AG08396 (cell line): ENCODE measurements around the gene AGBL4.
"Not testable (repeated sequence)": the region's sequence is repeated elsewhere in the genome, so short reads cannot be mapped to it uniquely, and the experiment has no call there.

Experiments
- DNase-seq: peaks from one replicate; pipeline ENCODE4 v3.0.0; 2012; ENCODE audit warnings: low spot score, mixed read lengths

Gene AGBL4

DNA sequence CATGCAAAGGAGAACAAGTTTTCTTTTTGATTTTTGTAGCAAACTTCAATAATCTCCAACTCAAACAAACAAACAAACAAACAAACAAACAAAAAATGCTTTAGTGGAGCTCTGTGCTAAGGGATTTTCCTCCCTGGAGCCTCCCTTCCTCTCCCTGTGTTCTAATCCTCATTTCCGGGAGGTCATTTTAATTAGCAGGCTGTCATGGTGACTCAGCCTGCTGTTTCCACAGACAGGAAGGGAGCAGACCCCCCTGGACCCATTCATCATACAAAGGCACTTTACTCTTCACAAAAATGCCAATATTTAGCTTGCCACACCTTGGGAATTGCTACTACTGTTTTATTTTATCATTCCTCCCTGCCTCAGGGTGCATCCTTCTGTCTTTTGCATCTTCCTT is 1490.8 kb downstream of the AGBL4 start:
- no peak for DNase-seq

DNA sequence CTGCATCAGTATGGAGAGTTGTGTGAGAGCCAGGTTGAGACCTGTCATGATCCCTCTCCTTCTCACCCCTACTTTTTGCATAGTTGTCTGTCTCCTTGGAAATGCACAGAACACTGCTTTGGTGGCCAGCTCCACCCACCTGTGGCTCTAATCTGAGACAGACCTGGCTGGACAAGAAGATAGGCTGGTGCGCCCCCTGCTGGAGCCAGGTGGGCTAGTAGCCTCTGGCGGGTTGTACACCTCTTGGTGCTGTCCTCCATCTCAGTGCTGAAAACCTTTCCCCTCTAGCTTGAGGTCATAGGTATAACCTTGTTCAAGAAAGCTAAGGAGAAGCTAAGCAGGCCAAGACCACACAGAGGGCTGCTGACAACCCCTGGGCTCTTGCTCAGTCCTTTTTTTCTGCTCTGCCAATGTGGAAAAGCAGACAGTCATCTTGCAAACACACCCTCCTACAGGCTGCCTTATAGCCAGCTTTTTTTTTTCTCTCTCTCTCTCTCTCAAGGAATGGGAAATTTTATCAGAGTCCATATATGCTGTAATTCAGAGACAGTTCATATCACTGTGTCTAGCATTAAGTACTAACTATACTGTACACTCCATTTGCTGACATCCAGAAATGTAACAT is 1492.9 kb downstream of the AGBL4 start:
- peak; percentile 36 for DNase-seq

DNA sequence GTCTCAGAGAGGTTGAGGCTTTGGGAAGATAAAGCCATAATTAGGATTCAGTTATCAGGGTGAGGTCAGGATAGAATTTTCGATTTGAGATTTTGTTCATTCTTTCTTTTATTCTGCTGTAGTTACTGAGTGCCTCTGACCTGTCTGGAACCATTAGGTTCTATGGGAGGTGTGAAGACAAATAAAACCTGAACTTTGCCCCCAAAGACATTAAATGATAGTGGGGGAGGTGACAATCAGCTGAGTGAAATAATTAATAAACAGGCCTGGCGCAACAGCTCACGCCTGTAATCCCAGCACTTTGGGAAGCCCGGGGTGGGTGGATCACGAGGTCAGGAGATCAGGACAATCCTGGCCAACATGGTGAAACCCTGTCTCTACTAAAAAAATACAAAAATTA is 1496.7 kb downstream of the AGBL4 start:
- DNase-seq = no peak

DNA sequence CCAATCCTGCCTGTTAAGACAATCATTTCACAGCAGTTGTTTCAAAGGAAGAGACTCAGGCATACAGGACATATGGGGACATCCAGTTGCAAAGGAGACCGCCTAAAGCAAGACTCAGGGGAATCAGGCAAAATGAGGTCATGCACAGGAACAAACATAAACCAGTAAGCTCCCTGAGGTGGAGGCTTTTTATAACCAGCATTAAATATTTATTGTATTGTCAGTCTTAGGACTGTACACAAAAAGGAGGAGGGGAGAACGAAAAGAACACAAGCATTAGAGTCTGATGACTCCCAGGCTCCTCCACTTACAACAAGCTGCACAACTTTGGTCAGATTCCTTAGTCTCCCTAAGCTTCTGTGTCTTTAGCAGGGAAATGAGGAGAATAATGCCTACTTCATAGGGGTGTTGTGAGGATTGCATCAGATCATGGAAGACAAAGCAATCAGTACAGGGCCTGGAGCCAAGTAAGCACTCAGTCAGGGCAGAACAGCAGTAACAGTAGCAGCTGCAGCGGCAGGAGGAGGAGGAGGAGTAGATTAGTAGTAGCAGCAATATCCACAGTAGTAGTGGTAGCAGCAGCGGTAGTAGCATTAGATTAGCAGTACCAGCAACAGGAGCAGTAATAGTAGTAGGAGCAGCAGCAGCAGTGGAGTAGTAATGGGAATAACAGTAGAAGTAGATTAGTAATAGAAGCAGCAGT is 1497.6 kb downstream of the AGBL4 start:
- no peak for DNase-seq

DNA sequence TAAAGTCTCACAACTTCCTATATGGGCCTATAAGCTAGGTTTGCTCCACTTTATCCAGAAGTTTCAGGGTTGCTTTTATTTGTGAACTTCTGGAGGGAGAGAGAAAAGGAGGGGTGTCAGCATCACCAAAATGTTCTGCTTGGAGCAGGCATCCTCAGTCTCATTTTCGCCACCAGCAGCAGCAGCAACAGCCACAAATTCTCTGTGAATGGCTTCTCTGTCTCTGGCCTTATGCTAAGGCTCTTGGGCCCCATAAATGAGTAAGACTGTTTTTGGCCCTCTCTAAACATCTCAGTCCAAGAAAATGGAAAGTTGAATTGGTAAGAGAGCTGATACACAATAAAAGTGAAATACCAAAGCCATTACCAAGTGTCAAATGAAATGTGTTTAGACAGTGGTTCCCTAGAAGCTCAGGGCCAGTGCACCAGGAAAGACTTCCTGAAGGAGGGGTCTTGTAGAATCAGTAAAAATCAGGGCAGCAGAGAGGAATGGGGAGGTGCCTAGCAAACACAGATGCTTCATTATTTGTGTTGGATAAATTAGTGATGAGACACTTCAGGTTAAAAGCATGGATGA is 1498.8 kb downstream of the AGBL4 start:
- DNase-seq = peak; percentile 4

DNA sequence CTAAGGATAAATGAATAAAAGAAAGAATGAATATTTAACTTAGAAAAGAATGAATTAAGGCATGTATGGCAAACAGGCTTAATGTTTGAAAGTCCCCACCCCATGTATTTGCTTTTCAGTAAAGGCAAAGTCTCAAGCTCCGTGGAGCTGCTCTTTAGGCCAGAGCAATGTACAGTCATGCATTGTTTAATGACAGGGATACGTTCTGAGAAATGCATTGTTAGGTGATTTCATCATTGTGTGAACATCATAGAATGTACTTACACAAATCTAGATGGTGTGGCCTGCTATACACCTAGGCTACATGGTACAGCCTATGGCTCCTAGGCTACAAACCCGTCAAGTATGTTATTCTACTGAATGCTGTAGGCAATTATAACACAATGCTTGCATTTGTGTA is 1500.2 kb downstream of the AGBL4 start:
- no peak for DNase-seq

DNA sequence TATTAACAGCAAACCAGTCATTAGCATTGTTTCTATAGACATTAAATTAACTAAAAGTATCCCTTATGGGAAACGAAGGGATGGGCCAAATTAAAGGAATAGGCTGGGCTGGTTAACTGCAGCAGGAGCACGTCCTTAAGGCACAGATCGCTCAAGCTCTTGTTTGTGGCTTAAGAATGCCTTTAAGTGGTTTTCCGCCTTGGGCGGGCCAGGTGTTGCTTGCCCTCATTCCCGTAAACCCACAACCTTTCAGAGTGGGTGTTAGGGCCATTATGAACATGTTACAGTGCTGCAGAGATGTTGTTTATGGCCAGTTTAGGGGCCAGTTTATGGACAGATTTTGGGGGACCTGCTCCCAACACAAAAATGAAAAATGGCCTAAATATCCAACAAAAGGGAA is 1503.9 kb downstream of the AGBL4 start:
- not testable (repeated sequence) for DNase-seq

DNA sequence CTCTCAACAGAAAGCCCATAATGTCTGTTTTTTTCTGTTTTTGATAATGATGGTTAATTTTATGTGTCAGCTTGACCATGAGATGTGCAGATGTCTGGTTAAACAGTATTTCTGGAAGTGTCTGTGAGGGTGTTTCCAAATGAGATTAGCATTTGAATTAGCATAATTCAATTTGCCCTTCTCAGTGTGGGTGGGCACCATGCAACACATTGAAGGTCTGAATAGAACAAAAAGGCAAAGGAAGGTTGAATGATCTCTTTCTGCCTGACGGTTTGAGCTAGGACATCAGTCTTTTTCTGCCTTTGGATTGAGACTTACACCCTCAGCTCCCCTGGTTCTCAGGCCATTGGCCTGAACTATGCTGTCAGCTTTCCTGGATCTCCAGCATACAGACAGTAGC is 1516.9 kb downstream of the AGBL4 start:
- no peak for DNase-seq

DNA sequence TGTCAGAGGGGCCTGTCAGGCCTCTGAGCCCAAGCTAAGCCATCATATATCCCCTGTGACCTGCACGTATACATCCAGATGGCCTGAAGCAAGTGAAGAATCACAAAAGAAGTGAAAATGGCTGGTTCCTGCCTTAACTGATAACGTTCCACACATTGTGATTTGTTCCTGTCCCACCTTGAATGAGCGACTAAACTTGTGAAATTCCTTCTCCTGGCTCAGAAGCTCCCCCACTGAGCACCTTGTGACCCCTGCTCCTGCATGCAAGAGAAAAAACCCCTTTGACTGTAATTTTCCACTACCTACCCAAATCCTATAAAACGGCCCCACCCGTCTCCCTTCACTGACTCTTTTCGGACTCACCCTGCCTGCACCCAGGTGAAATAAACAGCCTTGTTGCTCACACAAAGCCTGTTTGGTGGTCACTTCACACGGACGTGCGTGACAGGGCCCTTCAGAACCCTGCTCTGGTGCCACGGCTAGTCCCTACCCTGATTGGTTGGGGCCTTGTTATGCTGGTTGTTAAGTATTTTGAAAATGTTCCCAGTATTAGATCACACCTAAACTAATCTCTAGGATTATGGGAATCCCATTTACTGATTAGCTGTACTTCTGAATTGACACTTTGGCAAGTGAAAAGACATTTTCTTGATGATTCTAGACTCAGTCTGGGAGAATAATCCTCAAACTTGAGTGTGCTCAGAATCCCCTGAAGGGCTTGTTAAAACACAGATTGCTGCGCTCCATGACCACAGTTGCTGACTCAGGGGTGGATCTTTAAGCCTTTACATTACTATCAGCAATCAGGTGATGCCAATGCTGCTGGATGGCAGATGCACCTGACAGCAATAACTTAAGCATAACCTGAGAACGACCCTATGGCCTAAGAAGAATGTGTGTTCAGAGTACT is 1523.0 kb downstream of the AGBL4 start:
- no peak for DNase-seq

DNA sequence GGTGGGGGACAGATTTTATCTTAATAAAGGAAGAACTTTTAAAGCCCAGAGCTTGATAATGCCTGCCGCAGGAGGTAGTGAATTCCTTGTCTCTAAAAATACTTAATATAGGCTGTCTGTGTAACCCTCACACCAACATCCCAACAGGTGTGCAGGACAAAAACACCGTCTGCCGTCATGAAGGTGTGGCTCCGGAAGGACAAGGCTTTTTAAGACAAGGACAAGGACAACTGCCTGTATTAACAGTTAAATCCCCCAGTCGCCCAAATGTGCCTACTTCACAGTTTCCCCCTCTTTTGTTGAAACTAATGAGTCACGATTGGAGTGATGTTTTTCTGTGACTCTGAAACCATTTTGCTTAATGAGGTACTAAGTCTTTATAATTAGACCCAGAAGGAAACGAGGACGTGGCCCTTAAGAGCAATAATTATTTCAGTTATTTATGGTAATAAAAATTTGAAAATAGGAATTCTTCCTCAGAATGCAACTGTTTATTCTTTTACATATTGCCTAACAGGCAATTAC is 1524.5 kb downstream of the AGBL4 start:
- no peak for DNase-seq

DNA sequence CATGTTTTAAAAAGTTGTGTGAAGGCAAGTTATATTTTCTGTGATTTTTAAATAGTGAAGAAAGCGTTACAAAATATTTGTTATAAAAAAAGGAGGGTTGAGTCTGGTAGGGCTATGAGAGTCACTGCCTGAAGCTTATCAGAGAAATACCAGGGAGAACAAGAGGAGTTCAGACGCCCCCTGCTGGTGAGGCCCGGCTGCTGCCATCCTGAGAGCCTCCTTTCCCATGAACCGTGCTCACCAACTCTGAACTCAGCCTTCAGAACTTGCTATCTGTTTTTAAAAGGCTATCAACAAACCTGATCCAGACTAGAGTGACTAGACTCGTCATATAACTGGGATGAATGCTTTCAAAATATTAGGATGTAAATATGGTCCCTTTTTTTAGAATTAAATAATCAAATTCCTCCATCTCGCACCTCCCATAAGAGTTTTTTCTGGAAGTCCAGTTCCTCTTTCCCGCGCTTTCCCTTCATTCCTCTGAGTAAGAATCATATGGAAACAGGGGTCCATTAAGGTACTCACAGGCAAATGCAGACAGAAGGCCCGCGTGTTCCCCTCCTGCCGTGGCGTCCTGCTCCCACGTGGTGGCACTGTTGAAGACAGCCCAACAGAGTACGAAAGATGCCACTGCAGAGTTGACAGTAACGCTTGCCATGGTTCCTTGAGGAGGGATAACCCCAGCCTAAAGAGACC is 1525.5 kb downstream of the AGBL4 start:
- DNase-seq = peak; percentile 71

DNA sequence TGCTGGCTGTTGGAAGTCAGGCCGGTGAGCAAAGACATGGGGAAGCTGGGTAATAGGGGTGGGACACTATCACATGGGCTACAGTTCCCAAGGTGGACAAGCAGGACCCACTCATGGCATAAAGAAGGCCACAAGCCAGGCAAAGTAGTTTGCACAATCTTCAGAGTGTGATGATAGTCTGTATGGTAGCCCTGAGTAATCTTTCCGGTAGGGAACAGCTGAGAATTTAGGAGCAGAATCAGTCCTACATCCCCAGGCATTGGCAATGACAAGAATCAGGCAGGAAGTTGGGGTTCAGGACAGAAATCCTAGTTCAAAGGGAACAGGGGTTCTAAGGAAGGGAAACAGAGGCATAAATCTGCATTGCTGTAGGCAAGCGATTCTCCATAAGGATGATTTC is 1527.8 kb downstream of the AGBL4 start:
- no peak for DNase-seq

DNA sequence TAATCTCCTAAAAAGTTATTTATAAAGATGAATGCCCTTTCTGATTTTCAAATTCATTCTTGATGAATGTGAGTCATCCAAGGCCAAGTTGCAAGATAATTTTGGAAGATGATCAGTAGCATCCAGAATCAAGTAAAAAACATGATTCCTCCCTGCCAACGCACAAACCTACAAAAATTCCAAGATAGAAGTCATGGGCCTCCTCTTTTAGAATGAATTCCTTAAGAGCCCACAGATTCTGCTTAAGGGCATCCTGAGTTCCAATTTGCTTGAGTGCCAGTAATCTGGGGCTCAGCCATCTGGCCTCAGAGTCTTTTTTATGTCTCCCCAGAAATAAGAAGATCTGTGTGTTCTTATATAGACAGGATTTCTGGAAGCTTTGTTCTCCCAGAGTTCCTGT is 1528.6 kb downstream of the AGBL4 start:
- no peak for DNase-seq

DNA sequence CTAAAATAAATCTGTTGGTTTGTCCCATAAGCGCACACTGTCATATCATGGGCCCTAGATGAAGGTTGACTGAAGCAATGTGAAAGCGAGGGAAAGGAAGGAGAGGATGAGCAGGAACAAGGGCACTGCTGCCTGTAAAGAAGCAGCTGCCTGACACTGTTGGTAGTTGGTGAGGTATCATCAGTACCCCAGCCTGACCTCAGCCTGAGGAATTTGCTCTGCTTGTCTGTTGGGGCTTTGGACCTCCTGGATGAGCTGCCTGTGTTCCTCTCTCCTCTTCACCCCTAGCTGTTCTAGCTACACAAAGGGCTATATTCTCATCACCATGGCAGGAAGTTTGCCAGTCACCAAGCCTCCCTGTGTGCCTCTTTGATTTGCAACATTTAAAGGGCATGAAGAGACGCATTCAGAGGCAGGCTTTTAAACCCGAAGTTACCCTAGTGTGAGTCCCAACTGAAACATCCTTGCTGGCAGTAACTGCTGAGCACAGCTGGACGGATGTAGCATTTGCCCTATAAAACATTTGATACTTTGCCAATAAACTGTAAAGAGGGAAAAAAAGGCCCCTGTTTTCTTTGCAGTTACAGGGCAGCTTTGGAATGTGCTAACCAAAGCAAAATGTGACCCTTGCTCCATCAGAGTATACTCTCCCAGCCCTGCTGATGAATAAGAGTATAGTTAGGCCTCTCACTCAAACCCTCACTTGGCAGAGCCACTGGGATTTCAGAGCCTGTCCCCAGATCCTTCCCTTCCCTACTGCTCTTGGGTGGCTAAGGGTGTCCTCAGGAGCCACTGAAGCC is 1529.6 kb downstream of the AGBL4 start:
- DNase-seq = peak; percentile 74

DNA sequence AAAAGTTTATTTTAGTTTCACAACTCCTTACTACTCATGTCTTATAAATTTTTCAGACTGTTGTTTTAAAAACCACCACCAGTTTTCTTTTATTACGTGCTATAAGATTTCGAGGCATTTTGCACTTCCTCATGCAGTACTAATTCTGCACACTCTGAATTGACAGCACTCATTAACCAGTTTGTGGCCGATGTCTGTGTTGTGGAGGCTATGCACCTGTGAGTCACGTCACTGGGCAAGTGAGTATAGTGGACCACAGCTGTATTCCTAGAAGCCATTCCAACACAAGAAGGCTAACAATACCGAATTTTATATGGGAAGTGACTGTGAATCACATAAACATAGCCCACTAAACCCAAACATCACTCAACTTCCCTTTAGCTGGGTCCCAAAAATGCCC is 1530.7 kb downstream of the AGBL4 start:
- no peak for DNase-seq

DNA sequence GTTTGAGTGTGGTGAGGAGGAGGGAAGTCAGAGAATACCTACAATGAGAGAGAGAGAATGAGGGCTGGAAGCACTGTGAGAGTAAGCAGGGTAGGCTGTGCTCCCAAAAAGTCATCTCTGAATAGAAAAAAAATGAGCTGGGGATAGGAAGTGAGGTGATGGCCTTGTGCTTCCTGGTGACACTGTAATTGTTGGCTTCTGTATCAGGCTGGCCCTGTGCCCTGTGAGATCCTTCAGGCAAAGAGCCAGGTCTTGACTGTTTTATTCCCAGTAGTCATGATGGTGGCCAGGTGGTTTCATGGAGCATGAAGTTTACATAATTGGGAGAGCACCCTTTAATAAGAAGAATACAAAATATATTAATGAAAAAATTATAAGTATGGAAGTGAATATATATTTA is 1531.4 kb downstream of the AGBL4 start:
- DNase-seq = no peak

DNA sequence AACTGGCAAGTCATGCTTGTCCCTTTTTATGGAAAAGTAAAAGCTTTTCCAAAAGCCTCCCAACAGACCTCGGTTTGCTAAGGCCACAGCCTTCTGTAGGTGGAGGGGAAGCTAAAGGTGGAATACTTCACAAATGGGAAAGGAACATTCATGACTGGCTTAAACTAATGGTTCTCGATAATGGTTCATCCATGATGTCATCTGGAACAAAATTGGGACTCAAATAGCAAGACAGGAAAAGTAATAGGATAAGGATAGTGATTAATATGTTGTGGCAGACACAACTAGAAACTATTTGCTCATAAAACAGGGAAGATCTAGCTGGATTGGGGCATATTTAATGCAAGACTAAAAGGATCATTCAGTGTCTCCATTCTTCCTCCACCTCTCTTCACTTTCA is 1535.0 kb downstream of the AGBL4 start:
- no peak for DNase-seq
